A549 (cell line): ENCODE results near the gene HLA-DMA. TPM values are rescaled to one million over a fixed set of nuclear protein-coding genes. Genes with fewer than 3 reads are reported as not detected.
A peak's percentile ranks its signal among the peaks of the same experiment; 100 is the strongest.

ENCODE experiments used
- ATAC-seq, 2 experiments: fragments of 200-7000 bp in 1 of 2; fragments of >200 bp in 1 of 2; cut with Nextera tagmentation in 1 of 2; cut with Tn5 transposase in 1 of 2; 3 replicates each; pipeline versions ENCODE4 v1.8.0 to v1.9.1; 2018 to 2020; ENCODE audit warnings: mild to moderate bottlenecking in 1 of 2, moderate library complexity in 1 of 2
- CTCF ChIA-PET: fragments of 300-600 bp; sonication (Branson Sonifier 250); formaldehyde crosslinking; extraction: SDS; loops from one replicate; lab custom pipeline; 2021; ENCODE audit warnings: antibody characterized with exemption, inconsistent platforms; lab: Yijun Ruan, JAX
- POLR2A ChIA-PET: fragments of 350-600 bp; formaldehyde crosslinking; extraction: SDS; loops from one replicate; lab custom pipeline; 2021; ENCODE audit warnings: antibody characterized with exemption, inconsistent platforms; lab: Yijun Ruan, JAX
- DNase-seq, 2 experiments: peaks; one replicate each; pipeline versions ENCODE4 v3.0.0 to v3.0.0-alpha.2; 2011 to 2016; ENCODE audit warnings: low read depth in 1 of 2, low spot score in 1 of 2
- FAIRE-seq: peaks from 2 replicates; lab custom pipeline; 2011; peaks lifted over from hg19 to GRCh38; lab: Jason Lieb, UNC
- H3K27ac ChIP-seq, 2 experiments: fragments of >200 bp; sonication (Bioruptor Twin); formaldehyde crosslinking; 3 replicates each; pipeline ENCODE4 v1.5.1; 2016 to 2017
- H3K4me1 ChIP-seq: fragments of >200 bp; sonication (Bioruptor Twin); formaldehyde crosslinking; 3 replicates; pipeline ENCODE4 v1.6.1; 2016
- H3K4me2 ChIP-seq: fragments of >200 bp; sonication (Bioruptor Twin); formaldehyde crosslinking; 3 replicates; pipeline ENCODE4 v1.6.1; 2016
- H3K4me3 ChIP-seq: fragments of >200 bp; sonication (Bioruptor Twin); formaldehyde crosslinking; 3 replicates; pipeline ENCODE4 v1.5.1; 2016
- H3K9me3 ChIP-seq: fragments of >200 bp; sonication (Bioruptor Twin); formaldehyde crosslinking; 3 replicates; pipeline ENCODE4 v1.6.1; 2016
- BHLHE40 ChIP-seq: IDR thresholded peaks from 2 replicates; pipeline ENCODE4 v1.6.1; 2012; ENCODE audit warnings: low read depth, low read length, inconsistent platforms
- CBX2 ChIP-seq: fragments of 200-600 bp; sonication (generic); IDR thresholded peaks from 2 replicates; pipeline ENCODE4 v1.6.1; 2016; ENCODE audit warnings: low read depth, mild to moderate bottlenecking, borderline replicate concordance
- CBX8 ChIP-seq: fragments of 200-600 bp; sonication (generic); IDR thresholded peaks from 2 replicates; pipeline ENCODE4 v1.6.1; 2016
- CEBPB ChIP-seq, 2 experiments: fragments of >200 bp in 1 of 2; sonication (Bioruptor Twin) in 1 of 2; formaldehyde crosslinking in 1 of 2; IDR thresholded peaks; 2 replicates each; pipeline ENCODE4 v1.6.1; 2012 to 2016
- CHD2 ChIP-seq: fragments of 150-350 bp; IDR thresholded peaks from 2 replicates; pipeline ENCODE4 v1.6.1; 2014; ENCODE audit warnings: low read length; ENCODE audit not compliant: partially characterized antibody
- EHMT2 ChIP-seq: fragments of 200-600 bp; sonication (generic); IDR thresholded peaks from 2 replicates; pipeline ENCODE4 v1.6.1; 2016; ENCODE audit warnings: antibody characterized with exemption, low read depth, mild to moderate bottlenecking, moderate library complexity
- ELK1 ChIP-seq: fragments of 150-350 bp; IDR thresholded peaks from 2 replicates; pipeline ENCODE4 v1.6.1; 2014; ENCODE audit warnings: low read depth, mild to moderate bottlenecking, low read length
- FOSL2 ChIP-seq, 2 experiments: fragments of 450-650 bp in 1 of 2; fragments of >200 bp in 1 of 2; sonication (Bioruptor Twin) in 1 of 2; formaldehyde crosslinking; IDR thresholded peaks; 2 replicates each; pipeline versions ENCODE4 v1.5.0 to v1.6.1; 2016 to 2020; ENCODE audit warnings: mild to moderate bottlenecking in 1 of 2, moderate library complexity in 1 of 2
- HDAC2 ChIP-seq: fragments of 200-600 bp; sonication (generic); IDR thresholded peaks from 2 replicates; pipeline ENCODE4 v1.6.1; 2016
- HEYL ChIP-seq: fragments of 250-450 bp; sonication (Bioruptor Pico); IDR thresholded peaks from 2 replicates; pipeline ENCODE4 v1.8.0; 2021; ENCODE audit warnings: mild to moderate bottlenecking, moderate library complexity
- HOXA7 ChIP-seq: fragments of 250-450 bp; sonication (Bioruptor Pico); IDR thresholded peaks from 2 replicates; pipeline ENCODE4 v1.5.0; 2020; ENCODE audit warnings: mild to moderate bottlenecking, moderate library complexity
- JUN ChIP-seq, 2 experiments: fragments of >200 bp; sonication (Bioruptor Twin); formaldehyde crosslinking; IDR thresholded peaks; 2 replicates in 1 of 2; 3 replicates in 1 of 2; pipeline ENCODE4 v1.6.1; 2016 to 2017
- KDM5A ChIP-seq: fragments of 200-600 bp; sonication (generic); IDR thresholded peaks from 2 replicates; pipeline ENCODE4 v1.6.1; 2016; ENCODE audit warnings: antibody characterized with exemption, mild to moderate bottlenecking
- MYC ChIP-seq: IDR thresholded peaks from 2 replicates; pipeline ENCODE4 v1.6.1; 2012; ENCODE audit warnings: mild to moderate bottlenecking, inconsistent platforms, low read length, improper control_type of control experiment, borderline replicate concordance
- ZC3H11A ChIP-seq: fragments of 450-650 bp; IDR thresholded peaks from 2 replicates; pipeline ENCODE4 v1.6.1; 2014; ENCODE audit warnings: antibody characterized with exemption, mild to moderate bottlenecking
- ZNF302 ChIP-seq: fragments of 250-450 bp; sonication (Bioruptor Pico); IDR thresholded peaks from 2 replicates; pipeline ENCODE4 v1.9.0; 2021; ENCODE audit warnings: inconsistent platforms, mild to moderate bottlenecking, moderate library complexity
- WGBS: methylation state at CpG from one replicate; pipeline ENCODE4 v1.1.6; 2017; ENCODE audit errors: missing lambda C conversion rate; 5-methylcytosine and 5-hydroxymethylcytosine counted together
- polyA plus RNA-seq, 4 experiments: library from polyadenylated mRNA; depleted of rRNA in 3 of 4; stranded (reverse); fragments of >200 nt; fragmentation: RNase III in 1 of 4; extraction: RNeasy Plus Mini Kit Qiagen cat#74134 plus additional on column Dnase treatment in 1 of 4; gene quantifications; 2 replicates in 3 of 4; 3 replicates in 1 of 4; pipeline ENCODE4 v1.2.3, GENCODE V29; 2011 to 2017
- TF ChIP-seq, protein P1 (sequence below): IDR thresholded peaks from 2 replicates; pipeline ENCODE4 v1.6.1; 2012; ENCODE audit warnings: low read depth, borderline replicate concordance
- TF ChIP-seq, protein P2 (sequence below): fragments of >200 bp; sonication (Bioruptor Twin); formaldehyde crosslinking; IDR thresholded peaks from 3 replicates; pipeline ENCODE4 v1.6.1; 2016
- TF ChIP-seq, protein P3 (sequence below): fragments of 450-650 bp; IDR thresholded peaks from 2 replicates; pipeline ENCODE4 v1.6.1; 2014; ENCODE audit warnings: antibody characterized with exemption
- TF ChIP-seq, protein P4 (sequence below): IDR thresholded peaks from 2 replicates; pipeline ENCODE4 v1.6.1; 2012

HLA-DMA gene
- polyA plus RNA-seq, 2 of the 4 experiments (the other 2 are of a cell fraction) = 2.5 to 5.6 TPM

- TF ChIP-seq HOXA7 (CRISPR knock-in tag) (no peak), HEYL (no peak)
These were observed 27.0 kb upstream of the HLA-DMA start (continued) for GRCh38 chr6:32979720-32980487.

GRCh38 chr6:32977953-32978324, 25.0 kb upstream of the HLA-DMA start:
- DNase-seq (no peak), ATAC-seq (no peak), FAIRE-seq (no peak)
- no peaks in the 10 kb centered on the region for H3K9me3 ChIP-seq
- CTCF ChIA-PET = interaction anchor here (0.7 to 4.6 kb wide), 6 partner anchors 8 to 96 kb away, joined by 3 to 24 read pairs (median 6); partner anchors contain the start of gene BRD2
- H3K4me1 ChIP-seq = peaks cover 51% of the 10 kb centered on the region
- H3K4me3 ChIP-seq = no peak overlapping the region
- WGBS = 76% methylated on average over 7 of the region's 7 CpGs
- POLR2A ChIA-PET = interaction anchor here (8.6 kb wide), 1 partner anchor 7 kb away, joined by 127 read pairs; no protein-coding TSS in a partner anchor
- TF ChIP-seq CBX2 (no peak), ZC3H11A (no peak)
- peak overlapping the region; percentile 83 for H3K4me2 ChIP-seq
- no peak overlapping the region for H3K27ac ChIP-seq

DNA sequence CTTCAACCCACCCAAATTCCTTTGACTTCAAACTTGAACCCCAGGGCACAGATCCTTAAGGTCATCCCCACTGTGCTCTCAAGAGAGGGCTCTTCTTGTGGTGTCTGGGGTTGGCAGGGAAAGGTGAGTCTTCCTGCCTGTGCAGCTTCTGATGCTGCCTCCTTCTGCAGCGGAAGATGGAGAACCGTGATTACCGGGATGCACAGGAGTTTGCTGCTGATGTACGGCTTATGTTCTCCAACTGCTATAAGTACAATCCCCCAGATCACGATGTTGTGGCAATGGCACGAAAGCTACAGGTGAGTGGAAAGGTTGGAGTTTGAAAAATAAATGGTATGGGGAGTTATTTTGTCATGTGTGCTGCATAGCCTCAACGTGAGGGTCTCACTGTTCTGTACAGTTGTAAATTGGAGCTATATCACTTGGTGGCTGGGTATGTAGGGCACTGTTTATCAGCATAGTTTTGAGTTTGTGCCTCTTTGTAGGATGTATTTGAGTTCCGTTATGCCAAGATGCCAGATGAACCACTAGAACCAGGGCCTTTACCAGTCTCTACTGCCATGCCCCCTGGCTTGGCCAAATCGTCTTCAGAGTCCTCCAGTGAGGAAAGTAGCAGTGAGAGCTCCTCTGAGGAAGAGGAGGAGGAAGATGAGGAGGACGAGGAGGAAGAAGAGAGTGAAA, 24.5 kb upstream of the HLA-DMA start:
- peak overlapping the region; percentile 83 for H3K4me2 ChIP-seq
- TF ChIP-seq JUN (IDR thresholded peaks at IDR 0.05) (no peak), CHD2 (no peak), MYC (no peak), FOSL2 (IDR thresholded peaks at IDR 0.05) (no peak), FOSL2 (CRISPR knock-in tag; IDR thresholded peaks at IDR 0.05) (no peak), ZNF302 (CRISPR knock-in tag) (no peak), EHMT2 (no peak), BHLHE40 (no peak), HEYL (no peak), ELK1 (no peak), KDM5A (no peak), CEBPB (IDR thresholded peaks at IDR 0.05) (no peak), CBX8 (no peak), HDAC2 (no peak)
- TF ChIP-seq, protein P1, sequence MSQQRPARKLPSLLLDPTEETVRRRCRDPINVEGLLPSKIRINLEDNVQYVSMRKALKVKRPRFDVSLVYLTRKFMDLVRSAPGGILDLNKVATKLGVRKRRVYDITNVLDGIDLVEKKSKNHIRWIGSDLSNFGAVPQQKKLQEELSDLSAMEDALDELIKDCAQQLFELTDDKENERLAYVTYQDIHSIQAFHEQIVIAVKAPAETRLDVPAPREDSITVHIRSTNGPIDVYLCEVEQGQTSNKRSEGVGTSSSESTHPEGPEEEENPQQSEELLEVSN = no peak
- TF ChIP-seq, protein P2, sequence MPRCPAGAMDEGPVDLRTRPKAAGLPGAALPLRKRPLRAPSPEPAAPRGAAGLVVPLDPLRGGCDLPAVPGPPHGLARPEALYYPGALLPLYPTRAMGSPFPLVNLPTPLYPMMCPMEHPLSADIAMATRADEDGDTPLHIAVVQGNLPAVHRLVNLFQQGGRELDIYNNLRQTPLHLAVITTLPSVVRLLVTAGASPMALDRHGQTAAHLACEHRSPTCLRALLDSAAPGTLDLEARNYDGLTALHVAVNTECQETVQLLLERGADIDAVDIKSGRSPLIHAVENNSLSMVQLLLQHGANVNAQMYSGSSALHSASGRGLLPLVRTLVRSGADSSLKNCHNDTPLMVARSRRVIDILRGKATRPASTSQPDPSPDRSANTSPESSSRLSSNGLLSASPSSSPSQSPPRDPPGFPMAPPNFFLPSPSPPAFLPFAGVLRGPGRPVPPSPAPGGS = no peak
- TF ChIP-seq, protein P3, sequence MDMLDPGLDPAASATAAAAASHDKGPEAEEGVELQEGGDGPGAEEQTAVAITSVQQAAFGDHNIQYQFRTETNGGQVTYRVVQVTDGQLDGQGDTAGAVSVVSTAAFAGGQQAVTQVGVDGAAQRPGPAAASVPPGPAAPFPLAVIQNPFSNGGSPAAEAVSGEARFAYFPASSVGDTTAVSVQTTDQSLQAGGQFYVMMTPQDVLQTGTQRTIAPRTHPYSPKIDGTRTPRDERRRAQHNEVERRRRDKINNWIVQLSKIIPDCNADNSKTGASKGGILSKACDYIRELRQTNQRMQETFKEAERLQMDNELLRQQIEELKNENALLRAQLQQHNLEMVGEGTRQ = no peak
- TF ChIP-seq, protein P4, sequence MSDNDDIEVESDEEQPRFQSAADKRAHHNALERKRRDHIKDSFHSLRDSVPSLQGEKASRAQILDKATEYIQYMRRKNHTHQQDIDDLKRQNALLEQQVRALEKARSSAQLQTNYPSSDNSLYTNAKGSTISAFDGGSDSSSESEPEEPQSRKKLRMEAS = no peak
- POLR2A ChIA-PET = interaction anchor here (8.6 kb wide), 1 partner anchor 7 kb away, joined by 127 read pairs; no protein-coding TSS in a partner anchor
- no peaks in the 10 kb centered on the region for H3K9me3 ChIP-seq
- H3K4me1 ChIP-seq = peaks cover 51% of the 10 kb centered on the region
- no peak for ATAC-seq
- H3K27ac ChIP-seq = no peak overlapping the region
- 81% methylated on average over 10 of the region's 10 CpGs for WGBS
- FAIRE-seq = no peak
- CTCF ChIA-PET = interaction anchor here (0.7 to 4.6 kb wide), 6 partner anchors 9 to 95 kb away, joined by 3 to 24 read pairs (median 6); partner anchors contain the start of gene BRD2
- H3K4me3 ChIP-seq = no peak overlapping the region; the same call in 2 of the 3 replicates
- no peak for DNase-seq
